Parathyroid adenoma (tissue), 2 donors: Measurements from ENCODE around the gene IGF2BP3.
A peak's percentile ranks its signal among the peaks of the same experiment; 100 is the strongest.

Experiments
- H2AFZ ChIP-seq: fragments of 300-600 bp; sonication (generic); one replicate; pipeline ENCODE4 v1.7.0; 2017; ENCODE audit warnings: antibody characterized with exemption, mild to moderate bottlenecking
- H3K27ac ChIP-seq: fragments of 300-600 bp; sonication (generic); one replicate; pipeline ENCODE4 v1.7.0; 2017
- H3K27me3 ChIP-seq: fragments of 300-600 bp; sonication (generic); one replicate; pipeline ENCODE4 v1.7.0; 2017; ENCODE audit warnings: low read length; ENCODE audit not compliant: control insufficient read depth, insufficient read depth
- H3K36me3 ChIP-seq: fragments of 300-600 bp; sonication (generic); one replicate; pipeline ENCODE4 v1.7.0; 2017; ENCODE audit warnings: low read length; ENCODE audit not compliant: control insufficient read depth, insufficient read depth
- H3K4me1 ChIP-seq: fragments of 300-600 bp; sonication (generic); one replicate; pipeline ENCODE4 v1.7.0; 2017; ENCODE audit warnings: control low read depth
- H3K4me2 ChIP-seq: fragments of 300-600 bp; sonication (generic); one replicate; pipeline ENCODE4 v1.7.0; 2017; ENCODE audit warnings: low read length
- H3K4me3 ChIP-seq: fragments of 300-600 bp; sonication (generic); one replicate; pipeline ENCODE4 v1.7.0; 2017; ENCODE audit warnings: low read depth, low read length
- H3K79me2 ChIP-seq: fragments of 300-600 bp; sonication (generic); one replicate; pipeline ENCODE4 v1.7.0; 2017; ENCODE audit warnings: control low read depth
- H3K9ac ChIP-seq: fragments of 300-600 bp; sonication (generic); one replicate; pipeline ENCODE4 v1.7.0; 2017; ENCODE audit warnings: mild to moderate bottlenecking
- H3K9me3 ChIP-seq: fragments of 300-600 bp; sonication (generic); one replicate; pipeline ENCODE4 v1.7.0; 2017; ENCODE audit warnings: low read length; ENCODE audit not compliant: control insufficient read depth
- TF ChIP-seq, protein P1 (sequence below): fragments of 300-600 bp; sonication (generic); IDR thresholded peaks from one replicate; pipeline ENCODE4 v1.7.0; 2017; ENCODE audit warnings: antibody characterized with exemption, mild to moderate bottlenecking
- donor health status: primary hyperparathyroidism.

IGF2BP3 gene

DNA sequence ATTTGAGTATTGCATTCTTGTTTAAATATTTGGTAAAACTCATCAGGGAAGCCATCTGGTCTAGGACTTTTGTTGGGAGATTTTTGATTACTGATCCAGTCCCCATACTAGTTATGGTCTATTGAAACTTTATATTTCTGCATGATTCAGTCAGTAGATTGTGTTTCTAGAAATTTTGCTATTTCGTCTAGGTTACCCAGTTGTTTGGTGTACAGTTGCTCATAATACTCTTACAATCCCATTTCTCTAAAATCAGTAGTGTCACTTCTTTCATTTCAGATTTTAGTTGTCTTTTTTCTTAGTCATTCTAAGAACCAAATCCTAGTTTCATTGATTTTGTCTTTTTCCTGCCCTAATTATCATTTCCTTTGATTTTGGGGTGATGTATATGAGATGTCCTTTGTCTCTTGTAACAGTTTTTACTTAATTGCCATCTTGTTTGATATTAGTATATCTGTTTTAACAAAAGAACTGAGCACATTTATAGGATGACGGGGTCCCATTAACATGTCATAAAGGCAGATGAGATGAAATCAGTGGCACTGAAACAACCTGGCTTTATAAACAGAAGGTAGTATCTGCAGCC, 163.3 kb downstream of the IGF2BP3 start:
- Histone ChIP-seq H3K79me2 (no peaks in the 10 kb centered on the region), H3K9me3 (no peaks in the 10 kb centered on the region), H3K9ac (no peak overlapping the region), H3K4me2 (no peak overlapping the region), H3K4me3 (no peak overlapping the region), H3K4me1 (no peaks in the 10 kb centered on the region), H3K27ac (no peak overlapping the region), H3K27me3 (no peaks in the 10 kb centered on the region), H3K36me3 (no peaks in the 10 kb centered on the region), H2AFZ (no peak overlapping the region)
- TF ChIP-seq, protein P1, sequence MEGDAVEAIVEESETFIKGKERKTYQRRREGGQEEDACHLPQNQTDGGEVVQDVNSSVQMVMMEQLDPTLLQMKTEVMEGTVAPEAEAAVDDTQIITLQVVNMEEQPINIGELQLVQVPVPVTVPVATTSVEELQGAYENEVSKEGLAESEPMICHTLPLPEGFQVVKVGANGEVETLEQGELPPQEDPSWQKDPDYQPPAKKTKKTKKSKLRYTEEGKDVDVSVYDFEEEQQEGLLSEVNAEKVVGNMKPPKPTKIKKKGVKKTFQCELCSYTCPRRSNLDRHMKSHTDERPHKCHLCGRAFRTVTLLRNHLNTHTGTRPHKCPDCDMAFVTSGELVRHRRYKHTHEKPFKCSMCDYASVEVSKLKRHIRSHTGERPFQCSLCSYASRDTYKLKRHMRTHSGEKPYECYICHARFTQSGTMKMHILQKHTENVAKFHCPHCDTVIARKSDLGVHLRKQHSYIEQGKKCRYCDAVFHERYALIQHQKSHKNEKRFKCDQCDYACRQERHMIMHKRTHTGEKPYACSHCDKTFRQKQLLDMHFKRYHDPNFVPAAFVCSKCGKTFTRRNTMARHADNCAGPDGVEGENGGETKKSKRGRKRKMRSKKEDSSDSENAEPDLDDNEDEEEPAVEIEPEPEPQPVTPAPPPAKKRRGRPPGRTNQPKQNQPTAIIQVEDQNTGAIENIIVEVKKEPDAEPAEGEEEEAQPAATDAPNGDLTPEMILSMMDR = no peak

DNA sequence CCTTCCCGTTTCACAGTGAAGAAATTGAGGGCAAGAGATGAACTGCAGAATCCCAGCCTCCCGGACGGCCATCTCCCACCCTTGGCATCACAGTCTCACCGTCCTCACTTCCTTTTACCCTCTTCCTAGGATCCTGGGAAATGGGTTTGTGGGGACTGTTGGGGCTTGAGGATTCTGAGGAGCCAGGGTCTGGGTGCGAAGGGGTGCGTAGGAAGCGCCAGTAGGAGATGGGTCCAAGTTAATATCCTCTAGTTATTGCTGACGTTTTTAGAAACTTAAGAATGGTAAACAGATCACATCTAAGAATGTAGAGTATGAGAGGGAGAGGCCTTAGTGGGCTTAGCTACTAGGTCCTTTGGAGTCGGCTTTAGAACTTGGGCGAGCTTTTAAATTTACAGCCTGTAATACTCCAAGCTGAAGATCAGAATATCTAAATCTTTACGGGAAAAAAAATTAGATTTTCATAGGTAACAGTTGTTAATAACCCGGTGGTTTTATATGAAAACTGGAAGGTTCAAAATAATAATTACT, 170.5 kb downstream of the IGF2BP3 start:
- H3K4me3 ChIP-seq = peak overlapping the region; percentile 68
- peak overlapping the region; percentile 82 for H3K27ac ChIP-seq
- TF ChIP-seq, protein P1 = no peak
- H3K36me3 ChIP-seq = no peaks in the 10 kb centered on the region
- H3K4me2 ChIP-seq = peak overlapping the region; percentile 73
- peak overlapping the region; percentile 51 for H3K9ac ChIP-seq
- H3K4me1 ChIP-seq = peaks cover 4% of the 10 kb centered on the region
- H3K79me2 ChIP-seq = peaks cover 16% of the 10 kb centered on the region
- no peaks in the 10 kb centered on the region for H3K9me3 ChIP-seq
- peak overlapping the region; percentile 100 for H2AFZ ChIP-seq
- no peaks in the 10 kb centered on the region for H3K27me3 ChIP-seq

DNA sequence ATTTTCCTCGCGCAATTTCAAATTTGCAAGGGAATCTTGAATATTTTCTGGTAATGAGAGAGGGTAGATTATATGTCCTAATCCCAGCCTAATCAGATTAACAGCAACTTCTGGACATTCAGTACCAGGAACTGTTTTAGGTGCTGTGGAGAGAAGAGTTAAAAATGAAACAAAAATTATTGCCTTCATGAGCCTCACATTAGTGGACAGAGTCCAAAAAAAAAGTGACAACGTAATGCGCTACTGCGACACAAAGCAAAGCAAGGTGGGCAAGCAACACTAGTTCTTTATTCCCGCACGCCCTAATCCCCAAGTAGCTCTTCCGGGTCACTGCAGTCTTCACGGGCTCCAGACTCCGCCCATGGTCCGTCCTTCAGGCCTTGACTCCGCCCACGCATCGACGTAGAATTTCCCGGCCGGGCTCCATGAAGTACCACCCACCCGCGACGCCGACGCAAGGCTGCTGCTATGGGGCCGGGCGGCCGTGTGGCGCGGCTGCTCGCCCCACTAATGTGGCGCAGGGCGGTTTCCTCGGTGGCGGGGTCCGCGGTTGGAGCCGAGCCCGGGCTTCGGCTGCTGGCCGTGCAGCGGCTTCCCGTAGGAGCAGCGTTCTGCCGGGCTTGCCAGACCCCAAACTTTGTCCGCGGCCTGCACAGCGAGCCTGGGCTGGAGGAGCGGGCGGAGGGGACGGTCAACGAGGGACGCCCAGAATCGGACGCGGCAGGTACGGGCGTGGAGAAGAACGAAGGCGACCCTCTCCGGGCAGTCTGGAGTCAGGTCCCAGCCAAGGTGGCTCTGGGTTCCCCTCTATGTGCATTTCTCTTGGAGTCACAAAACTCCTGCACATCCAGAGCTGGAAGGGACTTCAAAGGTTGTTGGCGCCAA, 171.2 kb downstream of the IGF2BP3 start, which contains the start of gene MALSU1:
MALSU1 (plus strand) TSS at position 455 of the 885 bp plus-strand sequence; CDS start at position 469, 14 bp downstream.
- Histone ChIP-seq H2AFZ (peak within 1 kb of the TSS; percentile 100), H3K4me1 (peaks cover 4% of the 10 kb centered on the region), H3K9me3 (no peaks in the 10 kb centered on the region), H3K4me2 (peak within 1 kb of the TSS; percentile 73), H3K9ac (peak within 1 kb of the TSS; percentile 51), H3K36me3 (no peaks in the 10 kb centered on the region), H3K4me3 (peak within 1 kb of the TSS; percentile 68), H3K79me2 (peaks cover 16% of the 10 kb centered on the region), H3K27ac (peak within 1 kb of the TSS; percentile 82), H3K27me3 (no peaks in the 10 kb centered on the region)
- TF ChIP-seq, protein P1 = no peak

DNA sequence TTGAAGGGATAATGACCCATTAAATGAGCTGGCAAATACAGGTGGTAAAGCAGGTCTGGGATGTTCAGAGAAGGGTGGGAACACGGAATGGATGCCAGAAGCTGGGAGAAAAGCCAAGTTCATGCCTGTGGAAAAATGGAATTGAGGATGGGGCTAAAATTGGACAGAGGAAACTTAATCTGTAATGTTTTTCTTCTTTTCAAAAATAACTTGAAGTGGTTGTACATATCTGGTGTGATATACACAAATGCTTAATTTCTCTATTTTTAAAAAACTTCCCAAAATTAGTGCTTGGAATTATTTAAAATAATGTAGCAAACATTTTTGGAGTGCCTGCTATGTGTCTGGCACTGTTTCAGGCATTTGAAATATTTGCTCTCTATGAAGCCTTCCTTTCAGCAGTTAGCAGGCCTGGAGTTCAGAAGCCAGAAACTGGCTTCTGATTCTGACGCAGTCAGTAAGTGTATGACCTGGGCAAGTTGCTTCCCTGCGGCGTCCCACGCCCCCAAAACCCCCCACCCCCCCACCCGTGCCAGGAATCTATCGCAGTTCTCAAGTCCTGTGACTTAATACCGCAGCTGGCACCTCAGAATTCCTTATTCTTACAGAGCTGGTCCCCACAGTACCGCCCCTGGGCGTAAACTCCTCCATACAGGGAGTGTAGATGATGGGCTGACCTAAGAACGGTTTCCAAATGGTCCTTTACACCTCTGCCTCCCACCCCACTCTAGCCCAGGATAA, 172.0 kb downstream of the IGF2BP3 start:
- Histone ChIP-seq H3K27ac (peak overlapping the region; percentile 82), H3K4me2 (peak overlapping the region; percentile 73), H2AFZ (peak overlapping the region; percentile 100), H3K9ac (no peak overlapping the region), H3K79me2 (peaks cover 16% of the 10 kb centered on the region), H3K36me3 (no peaks in the 10 kb centered on the region), H3K9me3 (no peaks in the 10 kb centered on the region), H3K27me3 (no peaks in the 10 kb centered on the region), H3K4me3 (peak overlapping the region; percentile 68), H3K4me1 (peaks cover 4% of the 10 kb centered on the region)
- TF ChIP-seq, protein P1 = no peak
